HG02870 (cell line): ENCODE measurements around the gene TPRA1.

Experiments used
- ATAC-seq: cut with Tn5 transposase; IDR thresholded peaks from one replicate; pipeline ENCODE4 v1.9.1; 2021; ENCODE audit warnings: mild to moderate bottlenecking, moderate library complexity; ENCODE audit not compliant: unreplicated experiment

Gene TPRA1

DNA sequence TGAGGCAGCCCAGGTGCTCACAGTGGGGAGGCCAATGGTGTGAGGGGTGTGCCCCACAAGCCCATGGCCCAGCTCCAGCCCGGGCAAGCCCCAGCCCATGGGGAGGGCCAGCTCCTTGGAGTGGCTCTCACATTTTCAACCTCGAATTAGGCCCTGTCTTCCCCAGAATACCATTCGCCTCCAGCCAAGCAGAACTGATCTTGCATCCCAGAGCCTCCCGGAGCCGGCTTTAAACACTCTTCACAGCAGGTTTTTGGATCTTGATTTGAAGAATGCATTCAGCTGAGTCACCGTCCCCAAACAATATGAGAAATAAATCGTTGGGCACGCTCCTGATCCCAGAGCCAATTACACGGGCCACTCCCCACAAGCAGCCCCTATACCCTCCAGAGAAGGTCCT lies 23.7 kb downstream of the TPRA1 start:
- no peak for ATAC-seq

DNA sequence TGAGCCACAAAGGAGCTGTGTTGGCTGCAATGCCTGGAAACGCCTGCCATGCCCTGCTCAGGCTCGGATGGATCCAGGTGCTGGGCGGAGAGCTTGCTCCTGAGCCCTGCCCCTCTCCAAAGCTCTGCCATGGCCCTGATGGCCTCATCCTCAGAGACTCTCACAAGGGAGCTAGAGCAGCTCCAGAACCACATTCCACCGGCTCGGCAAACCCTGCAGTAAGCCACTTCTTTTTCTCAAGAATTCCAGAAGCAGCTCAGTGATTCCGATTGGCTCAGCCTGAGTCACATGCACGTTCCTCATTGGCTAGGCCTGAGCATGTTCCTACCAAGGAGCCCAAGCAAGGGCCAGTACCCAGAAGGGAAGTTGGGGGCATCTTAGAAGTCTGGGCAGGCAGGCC lies 24.8 kb downstream of the TPRA1 start:
- ATAC-seq, result no peak

DNA sequence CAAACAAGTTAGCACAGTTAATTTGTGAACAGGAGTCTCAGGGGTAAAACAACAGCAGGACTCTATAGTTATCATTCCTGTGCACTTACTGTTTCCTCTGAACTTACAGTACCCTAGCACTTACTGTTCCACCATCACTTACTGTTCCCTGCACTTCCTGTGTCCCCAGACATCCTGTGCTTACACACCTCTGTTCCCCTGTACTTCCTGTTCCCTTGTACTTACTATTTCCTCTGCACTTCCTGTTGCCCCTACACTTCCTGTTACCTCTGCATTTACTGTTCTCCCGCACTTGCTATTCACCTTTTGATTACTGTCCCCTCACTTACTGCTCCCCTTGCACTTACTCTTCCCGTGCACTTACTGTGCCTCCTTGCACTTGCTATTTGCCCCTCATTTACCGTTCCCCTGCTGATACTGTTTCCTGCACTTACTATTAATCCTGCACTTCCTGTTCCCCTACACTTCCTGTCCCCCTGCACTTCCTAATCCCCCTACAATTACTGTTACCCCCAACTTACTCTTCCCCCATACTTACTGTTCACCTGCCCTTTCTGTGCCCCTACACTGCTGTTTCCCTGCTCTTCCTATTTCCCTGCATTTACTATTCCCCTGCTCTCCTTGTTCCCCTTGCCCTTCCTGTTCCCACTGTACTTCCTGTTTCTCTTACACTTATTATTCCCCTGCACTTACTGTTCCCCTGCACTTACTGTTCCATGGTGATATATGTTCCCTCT lies 30.3 kb downstream of the TPRA1 start:
- ATAC-seq, result no peak

DNA sequence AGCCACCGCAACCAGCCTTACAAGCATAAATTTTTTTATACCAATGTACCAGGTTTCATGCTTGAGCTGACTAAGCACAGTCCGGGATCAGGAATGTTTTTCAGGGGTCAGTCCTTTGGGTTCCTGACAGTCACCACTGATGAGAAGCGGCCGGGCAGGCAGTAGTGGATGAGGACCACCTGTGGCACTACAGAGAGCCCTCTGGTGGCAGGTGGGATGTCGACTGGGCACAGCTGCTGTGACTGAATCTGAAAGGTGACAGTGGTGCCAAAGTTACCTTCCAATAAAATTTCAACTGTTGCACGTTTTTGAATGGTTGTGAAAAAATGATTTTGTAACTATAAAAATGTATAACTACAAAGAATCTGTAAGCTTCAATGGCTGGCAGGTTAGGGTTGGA lies 34.0 kb downstream of the TPRA1 start:
- ATAC-seq, result no peak

DNA sequence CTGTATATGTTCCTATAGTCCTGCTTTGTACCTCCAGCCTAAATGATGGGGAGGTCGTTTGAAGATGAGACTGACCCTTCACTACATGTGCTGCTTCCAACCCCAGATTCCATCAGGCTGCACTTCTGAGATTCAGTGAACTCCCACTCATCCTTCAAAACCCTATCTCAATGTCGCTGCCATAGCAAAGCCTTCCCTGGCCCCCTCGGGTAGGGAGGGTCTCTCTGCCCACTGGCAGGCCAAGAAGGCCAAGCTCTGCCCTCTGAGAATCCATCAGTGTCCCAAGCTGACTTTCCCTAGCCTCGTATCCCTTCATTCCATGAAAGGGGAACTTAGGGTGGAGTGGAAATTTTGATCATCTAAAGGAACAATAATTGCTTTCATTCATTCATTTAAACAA lies 35.4 kb downstream of the TPRA1 start:
- ATAC-seq, result no peak

DNA sequence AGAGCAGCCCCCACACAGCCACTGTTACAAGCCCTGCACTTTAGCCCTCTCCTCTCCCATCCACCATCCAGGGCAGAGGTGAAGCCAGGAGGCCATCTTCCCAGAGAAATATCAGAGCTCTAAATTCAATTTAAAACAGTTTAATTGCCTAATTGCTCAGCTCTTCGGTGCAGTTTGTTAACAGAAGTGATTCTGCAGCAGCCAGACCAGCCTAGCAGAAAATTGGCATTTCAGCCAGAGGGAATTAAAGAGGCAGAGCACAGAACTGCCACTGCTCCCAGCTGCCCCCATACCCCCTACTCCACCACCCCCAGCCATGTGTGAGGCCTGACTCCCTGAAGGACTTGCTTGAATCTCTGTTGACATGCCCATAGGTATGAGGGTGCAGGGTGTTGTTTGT lies 38.5 kb downstream of the TPRA1 start:
- no peak for ATAC-seq

DNA sequence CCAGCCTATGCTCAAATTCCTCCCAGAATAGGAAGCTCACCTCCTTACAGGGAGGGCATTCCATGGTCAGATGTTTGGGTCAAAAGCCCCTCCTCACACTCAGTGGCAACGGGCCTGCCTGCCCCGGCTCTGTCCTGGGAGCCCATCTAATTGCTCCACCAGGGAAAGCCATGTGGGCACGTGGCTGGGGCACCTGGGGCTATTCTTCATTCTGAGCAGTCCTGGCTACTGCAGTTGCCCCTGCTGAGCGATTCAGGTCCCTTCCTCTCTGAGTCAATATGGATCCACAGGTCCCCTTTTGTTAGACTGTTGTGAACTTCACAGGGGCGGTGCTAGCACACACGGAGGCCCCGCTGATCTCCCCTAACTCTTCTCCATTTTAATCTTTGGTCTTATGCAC lies 39.4 kb downstream of the TPRA1 start:
- ATAC-seq, result no peak

DNA sequence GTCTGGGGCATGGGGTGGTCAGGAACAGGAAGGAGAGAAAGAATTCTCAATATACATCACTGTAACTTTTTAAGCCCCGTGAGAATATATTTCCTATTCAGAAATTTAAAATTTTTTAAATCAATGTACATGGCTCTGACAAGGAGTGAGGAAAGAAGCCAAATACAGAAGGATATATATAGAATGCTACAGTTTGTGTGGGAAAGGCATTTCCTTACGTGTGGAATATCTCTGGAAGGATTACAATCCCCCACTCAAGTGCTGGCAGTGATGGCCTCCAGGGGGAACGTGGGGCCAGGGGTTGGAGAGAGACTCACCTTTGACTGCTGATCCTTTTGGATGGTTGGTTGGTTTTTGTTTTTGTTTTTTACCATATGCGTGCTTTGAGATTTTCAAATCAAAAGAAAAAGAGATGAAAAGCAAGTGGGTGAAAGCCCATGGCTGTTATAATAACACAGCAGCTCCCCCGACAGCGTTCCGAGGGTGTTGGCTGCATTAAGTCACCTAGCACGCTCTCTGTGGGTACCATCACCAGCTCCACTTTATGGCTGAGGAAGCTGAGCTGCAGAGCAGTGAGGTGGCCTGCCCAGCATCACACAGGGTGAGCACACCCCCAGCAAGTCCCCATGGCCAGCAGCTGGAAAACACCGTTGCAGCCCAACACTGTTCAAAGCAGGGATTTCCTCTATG lies 39.9 kb downstream of the TPRA1 start:
- ATAC-seq, result no peak

DNA sequence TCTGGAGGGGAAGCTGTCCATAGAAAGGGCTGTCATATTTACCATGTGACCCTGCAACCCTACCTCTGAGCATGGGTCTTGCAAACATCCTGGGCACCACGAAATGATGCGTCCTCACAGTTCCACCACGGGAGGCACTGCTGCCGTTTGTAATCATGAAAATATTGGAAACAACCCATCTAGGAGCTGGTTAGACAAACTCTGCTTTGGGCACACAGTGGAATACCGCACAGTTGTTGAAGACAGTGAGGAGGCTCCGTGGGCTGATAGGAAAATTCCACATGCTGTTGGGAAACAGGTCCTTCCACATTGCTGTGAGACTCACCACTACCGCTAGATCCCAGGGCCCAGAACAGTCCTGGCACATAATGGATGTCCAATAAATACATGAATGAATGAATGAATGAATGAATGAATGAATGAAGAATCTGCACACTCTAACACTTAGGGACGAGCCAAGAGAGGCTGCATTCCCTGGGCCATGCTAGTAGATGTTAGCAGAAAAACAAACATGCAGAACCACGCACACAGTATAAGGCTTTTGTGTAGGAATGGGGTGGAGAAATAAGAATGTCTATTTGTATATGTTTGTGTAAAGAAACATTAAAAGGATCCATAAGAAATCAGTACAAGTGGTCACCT lies 40.6 kb downstream of the TPRA1 start:
- ATAC-seq, result no peak

DNA sequence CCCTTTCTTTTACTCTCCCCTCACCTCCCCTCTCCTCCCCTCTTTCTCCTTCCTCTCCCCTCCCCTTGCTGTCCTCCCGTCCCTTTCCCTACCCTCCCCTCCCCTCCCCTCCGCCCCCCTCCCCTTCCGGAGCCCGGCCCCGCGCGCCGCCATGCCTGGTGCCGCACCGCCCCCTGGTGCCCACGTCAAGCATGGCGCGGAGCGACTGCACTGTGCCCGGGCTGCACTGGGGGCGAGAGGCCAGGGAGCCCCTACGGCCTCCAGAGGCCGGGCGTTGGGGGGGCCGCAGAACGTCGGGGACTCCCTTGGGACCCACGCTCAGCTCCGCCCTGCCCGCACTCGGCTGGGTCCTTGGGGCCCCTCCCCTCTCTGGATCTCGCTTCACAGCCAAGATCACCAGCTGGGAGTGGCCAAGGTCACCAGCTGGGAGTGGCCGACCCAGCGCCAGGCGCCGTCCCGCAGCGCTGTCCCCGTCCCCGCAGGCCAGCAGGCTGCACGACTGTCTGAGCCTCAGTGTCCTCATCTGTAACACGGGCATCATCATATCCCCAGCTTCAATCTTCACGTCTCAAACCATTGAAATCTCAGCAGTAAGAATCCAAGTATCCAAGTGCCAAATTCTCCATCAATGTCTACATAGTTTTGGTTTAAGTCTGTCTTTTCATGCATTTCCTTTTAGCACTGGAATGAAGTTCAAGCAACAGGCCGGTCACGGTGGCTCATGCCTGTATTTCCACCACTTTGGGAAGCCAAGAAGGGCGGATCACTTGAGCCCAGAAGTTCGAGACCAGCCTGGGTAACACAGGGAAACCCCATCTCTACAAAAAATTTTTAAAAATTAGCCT lies 42.5 kb downstream of the TPRA1 start:
- no peak for ATAC-seq

DNA sequence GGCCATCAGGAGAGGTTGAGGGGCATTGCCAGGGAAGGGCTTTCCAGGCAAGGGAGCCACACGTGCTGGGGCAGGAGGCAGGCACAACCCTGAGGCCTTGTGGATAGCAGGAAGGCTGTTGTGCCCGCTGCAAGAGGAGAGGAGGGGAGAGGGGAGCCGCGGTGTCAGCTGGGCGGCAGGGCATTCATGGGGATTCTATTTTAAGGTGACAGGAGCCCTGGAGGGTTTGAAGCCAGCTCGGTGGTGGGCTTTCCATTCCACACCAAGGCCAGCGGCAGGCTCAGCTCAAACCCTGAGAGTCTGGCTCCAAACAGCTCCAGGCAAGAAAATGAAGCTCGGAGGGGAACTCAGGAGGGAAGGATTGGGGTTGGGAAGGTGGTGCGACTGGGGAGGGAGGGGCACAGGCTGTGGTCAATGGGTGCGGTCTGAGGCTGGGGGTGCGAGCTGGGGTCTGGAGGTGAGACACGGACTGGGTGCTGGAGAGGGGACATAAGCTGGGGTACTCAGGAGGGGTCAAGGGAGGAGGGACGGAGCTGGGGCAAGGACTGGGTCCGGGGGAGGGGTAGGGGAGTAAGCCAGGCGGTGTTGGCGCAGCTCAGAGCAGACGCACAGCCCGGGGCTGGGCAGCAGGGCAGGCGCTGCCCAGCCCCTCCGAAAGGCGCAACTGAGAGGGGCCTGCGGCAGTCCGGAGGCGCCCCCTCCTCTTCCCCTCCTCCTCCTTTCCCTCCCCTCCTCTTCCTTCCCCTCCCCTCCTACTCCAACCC lies 43.4 kb downstream of the TPRA1 start:
- ATAC-seq, result no peak

DNA sequence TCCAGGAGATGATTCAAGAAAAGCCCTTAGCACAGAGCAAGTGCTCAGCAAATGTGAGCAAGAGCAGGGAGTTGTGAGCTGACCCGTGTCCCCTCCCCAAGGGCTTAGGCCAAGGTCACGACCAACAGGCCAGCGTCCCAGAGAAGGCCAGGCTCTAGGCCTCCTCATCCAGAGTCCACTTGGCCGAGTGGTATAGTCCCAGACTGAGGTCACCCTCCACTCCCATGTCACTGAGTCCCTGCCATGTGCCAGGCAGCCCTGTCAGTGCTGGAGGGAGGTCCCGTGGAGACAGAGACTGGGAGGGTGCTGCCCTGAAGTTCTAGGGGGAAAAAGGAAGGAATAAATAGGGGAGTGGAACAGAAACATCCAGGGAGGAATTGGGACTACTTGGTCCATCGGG lies 44.0 kb downstream of the TPRA1 start:
- ATAC-seq, result no peak

DNA sequence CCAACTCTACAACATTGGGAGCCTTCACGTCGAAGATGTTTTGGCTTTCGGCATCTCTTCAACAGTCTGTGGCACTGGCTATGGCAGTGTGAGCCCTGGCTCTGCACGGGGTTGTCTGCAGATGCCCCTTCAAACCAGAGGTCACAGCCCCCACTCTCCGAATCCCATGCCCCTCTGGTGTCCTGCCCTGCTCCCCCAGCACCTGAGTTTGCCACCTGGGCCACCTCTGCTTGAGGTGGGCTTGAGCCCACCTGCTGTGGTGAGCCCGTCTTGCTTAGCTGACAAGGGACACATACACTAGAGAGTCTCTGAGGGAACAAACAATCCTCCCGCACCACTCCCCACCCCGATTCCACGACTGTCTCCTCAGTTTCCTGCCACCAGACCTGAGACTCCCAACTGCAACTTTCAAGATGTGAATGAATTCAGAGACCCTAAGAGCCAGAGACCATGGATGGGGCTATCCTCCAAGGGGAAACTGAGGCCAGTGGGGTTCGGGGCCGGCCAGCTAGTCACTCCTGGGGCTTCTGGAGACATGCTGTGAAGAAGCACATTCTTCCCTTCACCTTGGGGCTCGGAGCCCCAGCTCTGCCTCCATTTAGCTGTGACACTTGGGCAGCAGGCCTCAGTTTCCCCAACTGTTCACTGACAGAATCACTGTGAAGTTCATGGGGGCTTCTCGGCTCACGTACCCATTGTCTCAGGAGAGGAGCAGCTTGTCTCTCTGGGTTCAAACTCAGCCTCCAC lies 44.6 kb downstream of the TPRA1 start:
- ATAC-seq, result no peak

DNA sequence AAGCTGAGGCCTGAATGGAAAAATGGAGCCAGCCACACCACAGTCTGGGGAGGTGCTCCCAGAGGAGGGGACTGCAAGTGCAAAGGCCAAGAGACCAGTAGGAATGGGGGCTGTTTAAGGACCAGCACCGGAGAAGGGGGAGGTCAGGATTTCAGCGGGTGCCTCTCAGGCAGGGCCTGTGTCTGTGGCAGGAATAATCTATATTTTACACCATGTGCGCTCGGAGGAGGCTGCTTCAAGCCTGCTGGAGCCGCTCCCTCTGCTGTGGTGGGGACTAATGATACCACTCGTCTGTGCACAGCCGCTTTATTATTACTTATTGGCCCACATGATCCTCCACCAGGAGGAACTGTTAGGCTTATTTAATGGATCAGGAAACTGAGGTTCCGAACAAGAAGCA lies 45.3 kb downstream of the TPRA1 start:
- ATAC-seq, result no peak

DNA sequence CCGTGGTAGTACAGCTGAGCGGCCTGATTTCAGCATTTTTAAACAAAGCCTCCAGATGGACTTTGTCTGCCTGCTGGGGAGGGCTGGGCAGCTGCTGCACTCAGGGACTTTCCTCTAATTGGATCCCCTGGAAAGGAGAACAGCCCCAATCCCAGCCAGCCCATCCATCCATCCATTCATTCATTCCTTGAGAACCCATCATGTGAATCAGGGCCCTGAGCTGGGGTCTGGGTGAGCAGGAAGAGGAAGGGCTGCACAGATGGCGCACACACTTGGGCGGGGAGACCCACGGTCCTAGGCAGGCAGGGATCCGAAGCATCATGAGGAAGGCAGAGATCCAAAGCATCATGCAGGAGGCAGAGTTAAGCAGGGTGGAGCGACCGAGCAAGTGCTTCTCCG lies 45.7 kb downstream of the TPRA1 start:
- ATAC-seq, result no peak

DNA sequence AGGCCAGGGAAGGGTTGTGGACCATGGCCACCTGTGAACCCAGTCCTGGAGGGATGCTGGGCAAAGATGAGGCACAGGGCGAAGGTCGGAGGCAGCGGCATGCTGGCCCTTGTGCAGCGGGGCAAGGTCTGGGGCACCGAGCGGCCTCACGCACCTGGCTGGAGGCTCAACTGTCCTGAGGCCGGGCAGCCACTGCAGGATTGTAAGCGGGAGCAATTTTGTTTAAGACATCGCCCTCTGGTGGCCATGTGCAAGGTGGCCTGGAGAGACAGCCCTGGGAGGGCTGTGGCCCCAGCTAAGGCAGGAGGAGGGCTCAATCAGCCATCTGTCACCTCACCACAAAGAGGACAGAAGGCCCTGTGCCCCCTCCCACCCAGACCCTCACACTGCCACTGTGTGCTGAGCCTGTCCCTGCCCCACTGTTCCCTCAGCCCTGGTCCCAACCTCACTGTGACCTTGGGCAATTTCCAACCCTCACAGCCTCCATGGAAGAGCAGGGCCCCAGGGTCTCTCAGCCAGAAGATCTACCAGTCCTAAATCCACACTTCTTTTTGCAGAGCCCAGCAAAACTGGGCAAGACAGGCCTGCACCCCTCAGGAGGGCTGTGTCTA lies 46.2 kb downstream of the TPRA1 start:
- ATAC-seq, result peak; percentile 73

DNA sequence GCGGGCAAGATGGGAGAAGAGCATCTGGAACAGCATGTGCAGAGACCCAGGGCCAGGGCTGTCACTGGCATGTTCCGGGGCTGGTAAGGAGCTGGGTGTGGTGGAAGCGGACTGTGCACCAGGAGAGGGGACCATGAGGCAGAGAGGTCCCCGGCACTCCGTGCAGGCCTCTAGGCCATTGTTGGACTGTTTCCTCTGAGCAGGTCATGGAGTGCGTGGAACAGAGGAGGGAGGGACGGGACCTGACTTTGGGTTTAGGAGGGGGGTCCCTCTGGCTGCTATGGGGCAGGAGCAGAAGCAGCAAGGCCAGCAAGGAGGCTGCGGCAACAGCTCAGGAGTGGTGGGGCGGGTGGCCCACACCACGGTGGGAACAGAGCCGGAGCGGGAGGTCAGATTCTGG lies 47.1 kb downstream of the TPRA1 start:
- ATAC-seq, result no peak

DNA sequence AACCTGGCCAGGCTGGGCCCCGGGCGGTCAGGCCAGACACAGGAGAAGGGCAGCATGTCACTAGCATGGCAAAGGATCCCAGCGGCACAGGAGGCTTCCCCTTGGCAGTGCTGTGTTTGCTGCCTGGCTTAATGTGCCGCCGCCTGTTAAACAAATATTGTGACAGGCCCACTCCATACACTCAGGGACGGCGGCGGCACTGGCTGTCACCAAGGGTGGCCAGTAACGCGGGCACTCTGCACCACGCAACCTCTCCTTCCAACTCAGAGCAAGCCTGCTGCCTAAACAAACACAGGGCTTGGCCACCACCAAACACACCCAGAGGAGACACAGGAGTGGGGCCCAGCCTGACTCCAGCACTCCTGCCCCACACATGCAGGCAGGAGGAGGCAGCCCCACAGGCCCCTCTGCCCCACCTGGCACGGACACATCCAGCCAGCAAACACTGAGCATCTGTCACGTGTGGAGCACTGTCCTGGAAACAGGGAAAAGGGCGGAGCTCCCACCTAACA lies 48.0 kb downstream of the TPRA1 start:
- no peak for ATAC-seq

DNA sequence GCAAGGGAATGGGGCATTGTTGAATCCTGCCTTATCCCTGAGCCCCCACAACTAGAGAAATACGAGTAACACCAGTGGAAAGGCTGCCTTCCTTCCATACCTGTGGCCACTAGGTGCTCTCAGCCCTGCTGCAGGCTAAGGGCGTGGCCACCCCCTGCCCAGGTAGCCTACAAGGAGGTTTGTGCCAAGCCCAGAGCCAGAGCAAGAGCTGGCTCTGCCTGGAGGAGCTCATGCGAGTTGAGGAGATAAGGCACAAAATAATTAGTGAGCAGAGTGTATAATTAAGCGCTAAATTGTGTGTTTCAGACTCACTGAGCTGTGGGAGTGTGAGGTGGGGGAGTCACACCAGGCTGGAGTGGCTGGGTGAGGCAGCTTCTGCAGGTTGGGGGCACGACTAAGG lies 49.2 kb downstream of the TPRA1 start:
- ATAC-seq, result no peak
